GM21529 (cell line): Measurements from ENCODE around the gene GOLGA8N.
A peak's percentile ranks its signal among the peaks of the same experiment; 100 is the strongest.

Experiments
- ATAC-seq: cut with Tn5 transposase; IDR thresholded peaks from one replicate; pipeline ENCODE4 v1.9.1; 2021; ENCODE audit not compliant: unreplicated experiment

GOLGA8N gene

DNA sequence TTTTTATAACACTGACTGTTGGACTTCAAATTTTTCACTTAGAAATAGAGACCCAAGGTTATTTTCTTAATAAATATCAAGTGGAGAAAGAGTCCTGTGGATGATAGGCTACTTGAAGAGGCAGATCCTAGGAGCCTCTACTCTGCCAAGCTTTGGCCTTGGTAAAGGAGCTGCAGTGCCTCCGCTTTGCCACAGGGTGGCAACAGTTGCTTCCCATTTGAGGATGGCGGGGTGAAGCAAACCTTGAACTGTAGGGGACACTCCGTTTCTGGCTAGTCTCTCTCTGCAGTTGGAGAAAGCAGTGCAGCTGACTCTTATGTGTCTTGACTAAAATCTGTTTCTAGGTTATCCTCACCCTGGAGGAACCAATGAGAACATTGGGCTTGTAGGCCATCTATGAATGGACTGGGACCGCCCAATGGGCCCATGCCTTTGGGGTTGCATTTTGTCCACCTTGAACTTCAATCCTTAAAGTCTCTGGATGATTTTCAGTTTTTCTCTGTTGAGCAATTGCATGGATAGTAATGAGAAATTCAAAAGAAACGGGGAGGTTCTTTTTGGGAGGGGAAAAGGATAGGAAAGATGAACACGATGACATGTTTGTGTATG, 58.1 kb downstream of the GOLGA8N start:
- ATAC-seq, result peak; percentile 89

DNA sequence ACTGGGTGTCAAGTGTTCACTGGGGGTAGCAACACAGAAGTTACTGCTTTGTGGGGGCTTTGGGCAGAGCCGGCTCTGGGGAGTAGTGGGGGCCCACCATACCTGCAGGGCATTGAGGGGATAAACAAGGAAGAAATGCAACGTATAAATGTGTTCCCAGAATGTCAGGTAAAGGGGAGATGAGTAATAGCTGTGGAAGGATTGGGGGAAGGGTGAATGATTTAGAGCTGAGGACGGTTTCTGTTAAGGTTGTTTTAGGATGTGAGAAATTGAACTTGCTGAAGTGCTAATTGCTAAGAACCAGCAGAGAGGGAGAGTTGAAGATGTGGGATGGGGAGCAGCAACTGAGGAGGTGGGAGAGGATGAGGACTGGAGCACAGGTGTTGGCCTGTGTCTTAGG, 58.9 kb downstream of the GOLGA8N start:
- no peak for ATAC-seq

DNA sequence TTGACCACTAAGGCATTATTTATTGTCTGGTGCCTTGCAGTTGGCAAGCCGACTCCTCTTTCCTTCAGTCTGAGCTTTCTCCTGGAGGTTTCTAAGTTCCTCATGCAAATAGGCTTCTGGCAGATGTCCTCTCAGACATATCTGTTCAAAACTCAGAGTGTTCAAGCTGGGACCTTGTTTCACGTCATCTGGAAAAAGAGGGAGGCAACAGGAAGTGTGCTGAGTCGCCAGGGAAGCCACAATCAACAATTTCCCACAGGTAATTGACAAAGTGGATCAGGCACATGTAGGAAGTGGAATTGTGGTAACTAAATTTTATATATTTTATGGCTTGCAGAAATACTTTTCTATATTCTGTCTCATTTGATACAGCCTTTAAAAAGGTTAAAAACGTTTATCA, 62.8 kb downstream of the GOLGA8N start:
- ATAC-seq, result no peak

DNA sequence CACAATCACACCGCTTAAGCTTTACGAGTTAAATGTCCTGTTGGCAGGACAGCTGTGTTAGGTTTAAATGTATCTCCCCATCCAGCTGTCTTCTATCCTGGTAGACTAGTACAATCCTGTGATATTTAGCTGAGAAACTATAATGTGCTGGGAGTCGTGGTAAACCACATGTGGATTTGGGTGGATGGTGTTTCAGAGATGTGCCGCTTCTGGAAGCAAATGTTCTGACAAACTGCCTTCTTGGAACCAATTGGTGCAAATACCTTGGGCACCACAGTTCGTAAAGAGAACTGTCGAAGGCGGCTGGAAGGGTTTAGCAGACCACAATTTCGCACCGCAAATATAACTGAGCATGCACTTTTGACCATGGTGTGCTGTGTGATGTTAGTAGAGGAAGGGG, 63.2 kb downstream of the GOLGA8N start:
- ATAC-seq, result no peak
